GM10266 (cell line): Measurements from ENCODE around the gene ZDHHC12.

Source experiments
- DNase-seq: peaks from one replicate; pipeline ENCODE4 v3.0.0; 2012; ENCODE audit errors: extremely low spot score
- TF ChIP-seq, protein P1 (sequence below): IDR thresholded peaks from 2 replicates; pipeline ENCODE4 v1.5.1; 2012; ENCODE audit warnings: mild to moderate bottlenecking, low read depth; ENCODE audit not compliant: control insufficient read depth, insufficient read depth; ENCODE audit errors: missing control alignments

The ZDHHC12 gene

DNA sequence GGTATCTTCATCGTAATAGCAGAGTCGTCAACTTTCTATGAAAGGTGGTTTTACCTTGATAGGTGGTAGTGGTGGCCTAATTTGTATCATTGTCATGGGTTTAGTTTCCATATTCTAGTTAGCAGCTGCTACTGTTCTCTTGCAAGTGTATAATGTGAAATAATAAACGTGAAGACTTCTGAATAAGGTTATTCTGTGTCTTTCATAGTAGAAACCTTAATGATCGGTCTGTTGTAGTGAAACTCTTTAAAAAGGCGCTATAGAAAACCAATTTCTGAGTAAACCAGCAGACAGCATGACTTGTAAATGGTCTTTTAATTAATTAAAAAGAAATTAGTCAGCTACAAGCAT is 33.3 kb downstream of the ZDHHC12 start:
- TF ChIP-seq, protein P1, sequence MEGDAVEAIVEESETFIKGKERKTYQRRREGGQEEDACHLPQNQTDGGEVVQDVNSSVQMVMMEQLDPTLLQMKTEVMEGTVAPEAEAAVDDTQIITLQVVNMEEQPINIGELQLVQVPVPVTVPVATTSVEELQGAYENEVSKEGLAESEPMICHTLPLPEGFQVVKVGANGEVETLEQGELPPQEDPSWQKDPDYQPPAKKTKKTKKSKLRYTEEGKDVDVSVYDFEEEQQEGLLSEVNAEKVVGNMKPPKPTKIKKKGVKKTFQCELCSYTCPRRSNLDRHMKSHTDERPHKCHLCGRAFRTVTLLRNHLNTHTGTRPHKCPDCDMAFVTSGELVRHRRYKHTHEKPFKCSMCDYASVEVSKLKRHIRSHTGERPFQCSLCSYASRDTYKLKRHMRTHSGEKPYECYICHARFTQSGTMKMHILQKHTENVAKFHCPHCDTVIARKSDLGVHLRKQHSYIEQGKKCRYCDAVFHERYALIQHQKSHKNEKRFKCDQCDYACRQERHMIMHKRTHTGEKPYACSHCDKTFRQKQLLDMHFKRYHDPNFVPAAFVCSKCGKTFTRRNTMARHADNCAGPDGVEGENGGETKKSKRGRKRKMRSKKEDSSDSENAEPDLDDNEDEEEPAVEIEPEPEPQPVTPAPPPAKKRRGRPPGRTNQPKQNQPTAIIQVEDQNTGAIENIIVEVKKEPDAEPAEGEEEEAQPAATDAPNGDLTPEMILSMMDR = no peak
- DNase-seq = no peak

DNA sequence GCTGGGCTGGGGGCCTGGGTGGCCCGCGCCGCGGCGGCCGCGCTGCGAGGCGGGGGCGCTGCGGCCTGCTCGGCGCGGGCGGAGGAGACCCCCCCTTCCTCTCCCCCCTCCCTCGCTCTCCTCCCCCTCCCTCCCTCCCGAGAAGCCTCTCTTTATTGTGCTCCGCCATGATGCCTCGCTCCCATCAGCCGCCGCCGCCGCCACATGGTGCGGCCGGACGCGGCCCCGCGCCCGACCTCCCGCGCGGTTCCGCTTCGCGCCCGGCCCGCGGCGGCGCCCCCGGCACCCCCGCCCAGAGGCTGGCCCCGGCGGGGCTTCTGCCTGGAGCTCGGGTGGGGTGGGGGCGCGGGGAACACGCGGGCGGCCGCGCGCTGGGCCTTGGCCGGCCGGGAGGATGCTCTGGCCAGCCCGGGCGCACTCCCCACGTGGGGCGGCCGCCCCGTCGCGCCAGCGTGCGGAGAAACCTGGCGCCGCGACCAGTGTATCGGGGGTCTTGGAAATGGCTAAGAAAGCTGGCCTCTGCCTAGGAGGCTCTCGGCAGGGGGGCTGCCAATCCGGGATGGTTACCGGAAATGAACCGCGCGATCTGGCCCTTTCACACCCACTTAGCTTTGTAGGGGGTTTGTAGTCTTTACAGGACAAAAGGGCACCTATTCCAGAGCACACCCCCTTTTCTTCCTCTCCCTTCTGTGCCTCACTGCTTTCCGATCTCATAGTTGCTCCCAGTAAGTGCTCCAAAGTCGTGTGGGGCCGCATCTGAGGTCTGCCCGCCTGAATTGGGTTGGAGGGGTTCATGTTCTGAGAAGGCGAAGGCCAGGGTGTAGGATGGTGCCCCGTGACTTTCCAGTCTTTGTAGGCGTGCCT is 33.9 kb downstream of the ZDHHC12 start:
- TF ChIP-seq, protein P1 = no peak
- peak; percentile 88 for DNase-seq

DNA sequence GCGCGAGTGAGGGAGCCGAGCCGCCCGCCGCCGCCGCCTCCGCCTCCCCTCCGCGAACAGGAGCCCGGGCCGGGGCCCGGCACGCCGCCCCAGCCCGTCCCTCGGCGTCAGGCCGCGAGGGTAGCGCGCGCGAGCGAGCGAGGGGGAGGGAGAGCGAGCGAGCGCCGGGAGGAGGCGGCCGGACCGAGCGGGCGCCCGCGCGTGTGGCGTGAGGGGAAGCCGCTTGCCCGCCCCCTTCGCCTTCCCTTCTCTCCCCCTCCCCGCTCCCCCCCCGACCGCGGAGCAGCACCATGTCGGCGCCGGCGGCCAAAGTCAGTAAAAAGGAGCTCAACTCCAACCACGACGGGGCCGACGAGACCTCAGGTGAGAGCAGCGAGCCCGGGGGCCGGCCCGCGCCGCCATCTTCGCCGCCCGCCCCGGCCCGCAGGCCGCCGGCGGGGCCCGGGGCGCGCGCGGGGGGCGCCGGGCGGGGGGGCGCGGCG is 34.6 kb downstream of the ZDHHC12 start:
- no peak for DNase-seq
- TF ChIP-seq, protein P1 = no peak

DNA sequence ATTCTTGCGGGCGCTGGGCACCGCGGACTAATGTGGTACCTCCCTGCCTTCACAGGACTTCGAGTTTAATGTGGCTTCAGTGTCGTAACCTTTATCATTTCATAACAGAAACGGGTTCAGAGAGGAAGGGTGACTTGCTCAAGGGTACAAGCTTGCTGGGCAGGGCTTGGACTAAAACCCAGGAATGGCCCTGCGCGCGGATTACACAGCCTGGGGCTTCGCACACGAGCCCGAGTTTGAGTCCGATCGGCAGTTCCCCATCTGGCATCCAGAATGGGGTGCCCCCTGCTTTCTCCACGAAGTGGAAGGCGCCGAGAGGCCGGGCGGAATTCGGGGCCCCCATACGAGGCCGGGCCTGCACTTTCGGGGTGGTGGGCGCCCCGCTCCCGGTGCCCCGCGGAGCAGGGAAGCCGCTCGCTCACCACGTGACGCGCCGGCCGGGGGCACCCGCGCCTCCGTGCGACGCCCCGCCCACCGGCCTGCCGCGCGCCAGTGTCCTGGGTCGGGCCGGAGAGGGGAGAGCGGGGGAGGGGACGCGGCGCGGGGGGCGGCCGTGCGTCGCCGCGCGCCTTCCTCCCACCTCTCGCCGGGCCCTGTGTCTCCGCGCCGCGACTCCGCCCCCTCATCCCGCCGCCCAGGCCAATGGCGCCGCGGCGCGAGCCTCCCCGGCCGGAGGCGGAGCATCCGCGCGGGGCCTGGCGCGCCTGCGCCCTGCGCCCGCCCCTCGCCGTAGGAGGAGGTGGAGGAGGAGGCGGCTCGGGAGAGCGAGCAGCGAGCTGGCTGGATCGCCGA is 35.2 kb downstream of the ZDHHC12 start, which contains the start of gene SET:
Gene SET (plus strand): TSS at position 722 of the 792 bp plus-strand sequence. CDS start 361 bp downstream, outside the sequence.
- peak; percentile 100 for DNase-seq

DNA sequence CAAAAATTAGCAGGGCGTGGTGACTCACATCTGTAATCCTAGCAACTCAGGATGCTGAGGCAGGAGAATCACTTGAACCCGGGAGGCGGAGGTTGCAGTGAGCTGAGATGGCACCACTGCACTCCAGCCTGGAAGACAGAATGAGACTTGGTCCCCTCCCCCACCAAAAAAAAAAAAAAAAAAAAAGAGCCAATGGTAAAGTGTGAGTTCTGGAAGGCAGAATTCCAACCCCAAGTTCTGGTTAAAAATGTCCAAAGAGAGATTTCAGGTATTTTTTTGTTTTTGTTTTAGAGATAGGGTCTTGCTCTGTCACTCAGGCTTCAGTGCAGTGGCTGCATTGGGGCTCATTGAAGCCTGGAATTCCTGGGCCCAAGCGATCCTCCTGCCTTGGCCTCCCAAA is 36.5 kb downstream of the ZDHHC12 start:
- TF ChIP-seq, protein P1 = no peak

More for the DNA sequence above, 35.2 kb downstream of the ZDHHC12 start, which contains the start of gene SET:
- TF ChIP-seq, protein P1 = no peak

DNA sequence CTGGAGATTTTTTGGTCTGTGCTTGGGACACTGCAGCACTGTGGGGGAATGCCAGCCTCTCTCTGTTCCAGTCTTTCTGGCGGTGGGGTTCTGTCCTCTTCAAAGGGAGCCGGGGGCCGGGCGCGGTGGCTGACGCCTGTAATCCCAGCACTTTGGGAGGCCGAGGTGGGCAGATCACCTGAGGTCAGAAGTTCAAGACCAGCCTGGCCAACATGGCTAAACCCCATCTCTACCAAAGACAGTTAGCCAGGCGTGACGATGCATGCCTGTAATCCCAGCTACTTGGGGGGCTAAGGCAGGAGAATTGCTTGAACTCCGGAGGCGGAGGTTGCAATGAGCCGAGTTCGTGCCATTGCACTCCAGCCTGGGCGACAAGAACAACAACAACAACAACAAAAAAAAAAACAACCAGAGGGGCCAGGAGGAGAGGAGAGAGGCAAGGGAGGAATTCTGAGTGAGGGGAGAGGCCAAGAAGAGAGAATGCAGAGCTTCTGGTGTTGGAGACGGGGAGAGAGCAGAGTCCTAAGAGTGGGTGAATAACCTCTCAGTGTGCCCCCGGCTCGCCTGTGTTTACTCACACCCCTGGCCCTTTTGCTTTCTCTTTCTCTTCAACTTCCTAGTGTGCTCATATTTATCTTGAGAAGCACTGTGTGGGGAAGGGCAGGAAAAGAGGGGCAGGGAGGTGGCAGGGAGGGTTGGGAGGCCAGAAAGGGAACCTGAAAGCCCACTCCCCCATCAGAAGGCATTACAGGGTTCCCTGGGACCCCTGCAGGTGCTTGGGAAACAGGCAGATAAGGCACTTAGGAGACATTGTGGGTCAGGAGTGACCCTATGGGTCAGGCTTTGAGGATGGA is 38.1 kb downstream of the ZDHHC12 start:
- peak; percentile 72 for DNase-seq
- TF ChIP-seq, protein P1 = no peak

More for the DNA sequence above, 36.5 kb downstream of the ZDHHC12 start:
- DNase-seq = no peak
